Measurements from ENCODE around the gene TMOD3. TPM values are rescaled to one million over a fixed set of nuclear protein-coding genes. Genes with fewer than 3 reads are reported as not detected.

Gene TMOD3
- total and polyA plus RNA-seq, 2 of the 8 experiments (the other 6 are each of a cell fraction or from before 2014, with no cell fraction given) = 3.9 to 29.0 TPM

DNA sequence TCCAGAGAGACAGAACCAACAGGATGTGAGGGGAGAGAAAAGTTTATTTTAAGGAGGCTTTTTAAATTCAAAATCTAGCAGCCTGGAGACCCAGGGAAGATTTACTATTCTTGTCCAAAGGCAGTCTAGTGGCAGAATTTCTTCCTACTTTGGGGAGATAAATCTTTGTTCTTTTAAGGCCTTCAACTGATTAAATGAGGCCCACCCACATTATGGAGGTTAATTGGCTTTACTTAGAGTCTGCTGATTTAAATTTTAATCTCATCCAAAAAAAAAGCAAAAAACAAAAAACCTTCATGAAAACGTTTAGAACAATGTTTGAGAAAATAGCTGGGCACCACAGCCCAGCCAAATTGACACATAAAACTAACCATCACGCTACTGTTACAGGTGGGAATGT lies 41.3 kb downstream of the TMOD3 start:
- no peaks in the 10 kb centered on the region for H3K79me2 ChIP-seq (ENCODE audit: control insufficient read depth in 1 of 2, insufficient read depth in 2 of 2, low read length in 2 of 2)
- WGBS, 2 experiments (ENCODE audit: extremely low coverage in 1 of 2, insufficient coverage in 1 of 2, insufficient read length in 1 of 2, insufficient replicate concordance in 2 of 2, low coverage in 1 of 2, low lambda C conversion rate in 2 of 2, missing lambda C conversion rate in 1 of 2) = 81% methylated on average over 2 of the region's 2 CpGs; no CpG with 5 or more reads in 1 of the 2 experiments

More for the DNA sequence above, 41.3 kb downstream of the TMOD3 start:
- no peak overlapping the region for H2BK12ac ChIP-seq (ENCODE audit: low read depth, low read length)
- no peaks in the 10 kb centered on the region for H4K20me1 ChIP-seq (replicated peaks in 1 of 2; ENCODE audit: control insufficient read depth in 1 of 2, insufficient read depth in 2 of 2, low read length in 2 of 2)
- no peak overlapping the region for H4K8ac ChIP-seq (ENCODE audit: extremely low read depth, insufficient read depth, low read length)
- ChIA-PET POLR2A (ENCODE audit: partially characterized antibody) (no interaction called here), CTCF (ENCODE audit: partially characterized antibody) (interaction anchor here (1.1 to 2.8 kb wide), 2 partner anchors 17 to 25 kb away, joined by 3 to 9 read pairs; no protein-coding TSS in a partner anchor)
- H2BK20ac ChIP-seq (ENCODE audit: low read length) = no peak overlapping the region
- no peaks in the 10 kb centered on the region for H3K23me2 ChIP-seq (ENCODE audit: low read depth, low read length)
- peaks cover 0 to 7% (median 3%) of the 10 kb centered on the region in 4 experiments; a peak in 2 of 8 replicates for H3K36me3 ChIP-seq (ENCODE audit: control insufficient read depth in 2 of 4, insufficient read depth in 4 of 4, low read length in 3 of 4)
- no peak overlapping the region for H3K27ac ChIP-seq (ENCODE audit: low read depth, low read length)
- H3K14ac ChIP-seq (ENCODE audit: insufficient read length) = no peak overlapping the region
- no peak overlapping the region for H4K5ac ChIP-seq (ENCODE audit: insufficient read length, low read depth, low read length)
- H3K4me1 ChIP-seq (replicated peaks in 1 of 4; ENCODE audit: control insufficient read depth in 3 of 4, insufficient read depth in 4 of 4, low read length in 3 of 4) = no peaks in the 10 kb centered on the region; a peak in 3 of 7 replicates
- no peak overlapping the region for H3K56ac ChIP-seq (replicated peaks; ENCODE audit: insufficient read length, low read depth, low read length)
- H3K9me3 ChIP-seq (ENCODE audit: insufficient read depth in 2 of 2, low read depth in 1 of 2, low read length in 1 of 2) = 0 out of 4 replicates have a peak, but pooled peaks cover 0 to 3% of the 10 kb centered on the region in 2 experiments
- H3K4ac ChIP-seq (replicated peaks; ENCODE audit: insufficient read length, low read depth, low read length) = no peak overlapping the region
- H2BK15ac ChIP-seq (ENCODE audit: low read length) = no peak overlapping the region
- no peak overlapping the region for H2BK120ac ChIP-seq (replicated peaks; ENCODE audit: low read depth, low read length)
- H3K23ac ChIP-seq (ENCODE audit: insufficient read length) = no peak overlapping the region
- no peaks in the 10 kb centered on the region for H3K27me3 ChIP-seq (replicated peaks in 1 of 4; ENCODE audit: control insufficient read depth in 3 of 4, extremely low read depth in 1 of 4, insufficient read depth in 3 of 4, low read length in 3 of 4)
- no peak overlapping the region for H3K4me3 ChIP-seq (ENCODE audit: extremely low read depth in 1 of 4, insufficient read depth in 2 of 4, low read depth in 3 of 4, low read length in 4 of 4)
- DNase-seq (ENCODE audit: low read depth in 1 of 2, low spot score in 2 of 2) = no peak
- no peaks in the 10 kb centered on the region for H3K79me1 ChIP-seq (ENCODE audit: low read depth, low read length)
- no peak overlapping the region for H3K18ac ChIP-seq (ENCODE audit: extremely low read depth, low read length)
- no peak overlapping the region for H2AFZ ChIP-seq (ENCODE audit: low read length)
- H4K91ac ChIP-seq (replicated peaks; ENCODE audit: insufficient read length, low read length) = no peak overlapping the region
- H3K9ac ChIP-seq (replicated peaks in 1 of 4; ENCODE audit: extremely low read depth in 1 of 4, low read depth in 3 of 4, low read length in 3 of 4) = no peak overlapping the region
- no peak overlapping the region for H2AK5ac ChIP-seq (ENCODE audit: low read depth, low read length)
- no peak overlapping the region for H3K4me2 ChIP-seq (ENCODE audit: insufficient read depth in 1 of 2, low read depth in 2 of 2, low read length in 2 of 2)
- H2BK5ac ChIP-seq (ENCODE audit: low read depth, low read length) = no peak overlapping the region
- TF ChIP-seq FOSL1 (IDR thresholded peaks at IDR 0.05; ENCODE audit: insufficient read depth, low read depth, low read length) (no peak), CBX5 (IDR thresholded peaks at IDR 0.05; ENCODE audit: low read depth, low read length) (no peak), BCL11A (IDR thresholded peaks at IDR 0.05; ENCODE audit: low read depth in 2 of 2, low read length in 2 of 2) (no peak), TCF12 (IDR thresholded peaks at IDR 0.05; ENCODE audit: low read depth, low read length) (no peak), CHD2 (IDR thresholded peaks at IDR 0.05; ENCODE audit: low read length) (no peak), POLR2A (IDR thresholded peaks at IDR 0.05; ENCODE audit: control extremely low read depth in 1 of 2, low read depth in 2 of 2, low read length in 2 of 2) (no peak), TAF7 (optimal IDR thresholded peaks at IDR 0.05; ENCODE audit: borderline replicate concordance, low read depth, low read length) (no peak), CEBPB (IDR thresholded peaks at IDR 0.05; ENCODE audit: low read depth, low read length) (no peak), EZH2 (IDR thresholded peaks at IDR 0.05; ENCODE audit: low read depth, low read length, severe bottlenecking) (no peak), CBX8 (IDR thresholded peaks at IDR 0.05; ENCODE audit: borderline replicate concordance, low read depth, low read length) (no peak), POU5F1 (IDR thresholded peaks at IDR 0.05; ENCODE audit: low read depth, low read length) (no peak), SP1 (IDR thresholded peaks at IDR 0.05; ENCODE audit: low read depth, low read length) (no peak), CREB1 (IDR thresholded peaks at IDR 0.05) (no peak), RFX5 (IDR thresholded peaks at IDR 0.05; ENCODE audit: borderline replicate concordance, low read depth, low read length) (no peak)
- no peak for FAIRE-seq
